ENCODE data around the gene IL31.
"Not testable (repeated sequence)": the region's sequence is repeated elsewhere in the genome, so short reads cannot be mapped to it uniquely, and the experiment has no call there.

GRCh38 chr12:122176473-122176872 is 2.5 kb upstream of the IL31 start:
- not testable (repeated sequence) for TF ChIP-seq CTCF (tag by site-specific recombination; IDR thresholded peaks at IDR 0.05); REST (tag by site-specific recombination; IDR thresholded peaks at IDR 0.05); ZSCAN30 (tag by site-specific recombination; IDR thresholded peaks at IDR 0.05); ZBTB1 (tag by site-specific recombination; IDR thresholded peaks at IDR 0.05); HIC1 (tag by site-specific recombination; IDR thresholded peaks at IDR 0.05); ZNF707 (tag by site-specific recombination; IDR thresholded peaks at IDR 0.05); ZNF792 (tag by site-specific recombination; IDR thresholded peaks at IDR 0.05); YY1 (tag by site-specific recombination; IDR thresholded peaks at IDR 0.05); ZNF670 (tag by site-specific recombination; IDR thresholded peaks at IDR 0.05; ENCODE audit: low read depth); ELK4 (IDR thresholded peaks at IDR 0.05; ENCODE audit: borderline replicate concordance, low read depth, low read length)
